HG02885 (cell line): ENCODE measurements around the gene HOPX.
"Not testable (repeated sequence)": the region's sequence is repeated elsewhere in the genome, so short reads cannot be mapped to it uniquely, and the experiment has no call there.

ENCODE experiments used
- ATAC-seq: cut with Tn5 transposase; IDR thresholded peaks from one replicate; pipeline ENCODE4 v1.9.1; 2021; ENCODE audit warnings: mild to moderate bottlenecking; ENCODE audit not compliant: unreplicated experiment, poor library complexity

HOPX gene

DNA sequence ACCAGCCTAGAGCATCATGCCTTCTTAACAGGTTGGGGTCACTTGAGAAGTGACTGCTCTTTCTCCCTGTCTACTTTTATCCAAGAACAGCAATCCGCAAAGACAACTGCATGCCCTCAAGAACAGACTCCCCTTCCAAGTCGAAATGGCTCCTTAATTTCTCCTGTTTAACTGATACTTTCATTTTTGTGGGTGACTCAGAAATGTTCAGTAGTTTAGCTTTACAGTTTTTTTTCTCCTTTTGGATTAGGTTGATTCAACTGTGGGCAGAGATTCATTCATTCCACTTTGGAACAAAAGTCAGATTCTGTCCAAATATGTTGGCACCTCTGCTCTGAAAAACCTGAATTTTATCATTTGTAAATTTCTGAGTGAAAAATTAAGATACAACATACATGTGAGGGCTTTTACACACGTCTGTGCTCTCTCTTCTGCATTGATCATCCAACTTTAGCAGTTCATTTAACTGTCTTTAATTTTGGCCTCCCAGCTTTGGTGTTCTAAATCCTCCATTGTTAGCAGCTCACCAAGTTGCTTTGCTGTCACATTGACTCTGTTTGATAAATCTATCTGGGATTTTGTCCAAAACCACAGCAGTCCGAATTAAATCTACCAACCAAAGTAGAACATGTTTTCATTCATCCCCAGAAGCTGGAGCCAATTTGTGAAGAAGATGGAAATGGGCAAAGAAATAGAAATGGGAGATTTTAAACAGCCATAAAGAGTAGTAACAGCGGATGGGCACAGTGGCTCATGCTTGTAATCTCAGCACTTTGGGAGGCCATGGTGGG lies 50.0 kb downstream of the HOPX start:
- no peak for ATAC-seq

GRCh38 chr4:56628592-56628991 lies 52.5 kb downstream of the HOPX start:
- no peak for ATAC-seq

DNA sequence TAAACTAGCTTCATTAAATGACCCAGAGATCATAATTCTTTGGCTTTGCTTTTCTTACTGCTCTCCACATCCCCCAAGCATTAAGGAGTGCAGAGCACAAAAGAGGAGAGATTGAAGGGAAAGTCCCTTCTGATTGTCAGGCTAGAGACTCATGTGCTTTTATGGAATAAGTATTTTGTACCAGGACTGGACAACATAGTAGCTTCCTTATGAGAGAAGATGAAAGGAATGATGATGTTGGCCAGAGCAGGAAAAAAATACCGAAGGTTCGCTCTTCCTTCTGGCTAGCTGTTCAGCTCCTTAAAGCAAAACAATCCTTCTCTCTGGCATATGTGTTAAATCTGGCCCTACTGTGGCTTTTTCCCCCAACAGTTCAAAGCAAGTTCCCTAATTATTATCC lies 53.1 kb downstream of the HOPX start:
- ATAC-seq: no peak

DNA sequence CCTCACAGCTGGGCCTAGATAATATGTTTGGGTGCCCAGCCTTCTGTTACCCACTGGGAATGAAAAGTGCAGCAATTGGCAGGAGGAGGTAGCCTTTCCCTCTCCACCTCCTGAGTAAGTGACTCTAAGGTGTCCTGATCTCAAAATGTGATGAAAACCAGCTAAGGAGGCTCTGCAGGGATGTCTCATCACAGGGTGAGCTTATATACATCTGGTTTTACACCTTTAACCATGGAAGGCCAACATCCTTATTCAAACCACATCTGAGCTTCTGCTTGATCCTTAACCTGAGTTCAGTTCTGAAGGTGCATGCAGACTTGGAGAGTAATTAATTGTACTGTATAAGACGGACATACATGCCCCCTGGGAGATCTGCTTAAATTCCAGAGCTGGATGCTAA lies 53.7 kb downstream of the HOPX start:
- ATAC-seq: no peak

DNA sequence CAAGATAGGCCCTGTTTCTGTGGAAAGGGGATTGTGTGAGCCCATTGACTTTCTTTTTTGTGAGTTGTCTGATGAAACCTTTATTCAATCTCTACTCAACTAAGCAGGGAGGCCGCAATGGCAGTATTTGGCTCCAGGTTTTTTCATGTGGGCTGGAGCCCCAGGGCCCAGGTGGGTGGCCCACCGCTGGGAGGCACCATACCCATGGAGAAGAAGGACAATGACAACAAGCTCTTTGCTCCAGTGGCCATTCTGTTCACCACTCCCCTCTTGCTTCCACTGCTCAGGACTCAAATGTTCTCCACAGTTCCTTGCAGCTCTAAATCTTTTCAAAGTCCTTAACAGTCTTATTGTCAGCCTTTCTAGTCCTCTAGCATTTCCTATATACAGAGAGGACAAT lies 54.1 kb downstream of the HOPX start:
- ATAC-seq: no peak

DNA sequence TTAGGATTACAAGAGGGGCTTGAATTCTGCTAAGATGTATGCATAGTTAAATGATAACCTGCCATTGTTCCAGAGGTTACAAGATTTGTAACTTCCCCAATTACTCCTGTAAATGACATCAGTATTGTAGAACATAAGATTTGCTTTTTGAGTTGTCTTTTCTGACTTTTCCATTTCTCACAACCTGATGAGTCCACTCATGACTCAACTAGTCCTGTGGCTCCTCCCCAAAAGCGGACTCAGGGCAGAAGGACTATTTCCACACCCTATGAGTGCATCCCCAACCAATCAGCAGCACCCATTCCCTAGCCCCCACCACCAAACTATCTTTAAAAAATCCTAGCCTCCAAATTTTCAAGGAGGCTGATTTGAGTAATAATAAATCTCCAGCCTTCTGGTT lies 54.7 kb downstream of the HOPX start:
- no peak for ATAC-seq

DNA sequence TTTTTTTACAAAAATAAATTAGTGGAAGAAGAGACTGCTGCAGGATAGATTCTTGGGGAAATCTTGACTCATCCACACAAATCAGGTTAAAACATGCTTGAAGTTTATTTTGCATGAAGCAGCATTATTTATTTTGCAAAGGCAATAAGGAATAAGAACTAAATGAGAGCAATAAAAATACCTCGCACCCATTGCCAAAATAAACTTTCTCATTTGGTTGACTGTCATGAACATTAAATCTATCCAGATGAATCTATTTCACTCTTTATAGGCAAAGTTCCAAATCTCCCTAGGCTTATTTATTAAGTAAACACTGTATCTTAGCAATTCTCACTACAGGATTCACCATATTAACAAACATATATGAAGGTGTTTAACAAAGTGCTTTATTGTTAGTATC lies 58.9 kb downstream of the HOPX start:
- no peak for ATAC-seq

- no peak for ATAC-seq
Observed at GRCh38 chr4:56619816-56620215, 61.3 kb downstream of the HOPX start.

- ATAC-seq: peak; percentile 53
Observed at GRCh38 chr4:56619160-56619559, 61.9 kb downstream of the HOPX start.

- no peak for ATAC-seq
Observed at GRCh38 chr4:56618734-56619133, 62.4 kb downstream of the HOPX start.

- no peak for ATAC-seq
Observed at GRCh38 chr4:56613101-56613862, 67.8 kb downstream of the HOPX start.

- no peak for ATAC-seq
Observed at GRCh38 chr4:56612282-56612681, 68.8 kb downstream of the HOPX start.

GRCh38 chr4:56611501-56611900 lies 69.6 kb downstream of the HOPX start:
- no peak for ATAC-seq

DNA sequence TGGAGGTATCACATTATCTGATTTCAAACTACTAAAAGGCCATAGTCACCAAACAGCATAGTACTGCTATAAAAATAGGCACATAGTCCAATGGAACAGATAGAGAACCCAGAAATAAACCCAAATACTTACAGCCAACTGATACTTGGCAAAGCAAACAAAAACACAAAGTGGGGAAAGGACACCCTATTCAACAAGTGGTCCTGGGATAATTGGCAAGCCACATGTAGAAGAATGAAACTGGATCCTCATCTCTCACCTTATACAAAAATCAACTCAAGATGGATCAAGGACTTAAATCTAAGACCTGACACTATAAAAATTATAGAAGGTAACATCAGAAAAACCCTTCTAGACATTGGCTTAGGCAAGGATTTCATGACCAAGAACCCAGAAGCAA lies 70.9 kb downstream of the HOPX start:
- not testable (repeated sequence) for ATAC-seq

- ATAC-seq: no peak
Observed at GRCh38 chr4:56607926-56608325, 73.2 kb downstream of the HOPX start.

GRCh38 chr4:56606385-56606784 lies 74.7 kb downstream of the HOPX start:
- ATAC-seq: no peak

GRCh38 chr4:56605464-56605863 lies 75.6 kb downstream of the HOPX start:
- ATAC-seq: not testable (repeated sequence)

DNA sequence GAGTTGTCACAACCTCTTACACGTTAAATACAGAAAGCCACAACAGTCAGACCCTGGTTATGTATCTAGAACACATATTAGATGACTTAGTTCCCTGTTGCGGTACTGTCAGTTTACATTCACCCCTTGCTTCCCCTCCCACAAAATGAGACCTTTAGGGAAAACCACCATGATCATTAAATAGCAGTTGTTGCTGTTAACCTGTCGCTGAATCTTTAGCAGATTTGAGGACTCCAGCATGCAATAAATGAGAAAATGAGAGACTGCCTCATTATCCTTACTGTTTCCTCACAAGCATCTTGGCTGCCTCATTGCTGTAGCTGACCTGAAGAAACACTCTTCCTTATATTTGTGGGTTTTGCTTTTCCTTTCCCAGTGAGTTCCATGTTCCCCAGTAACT lies 77.8 kb downstream of the HOPX start:
- ATAC-seq: no peak
